ENCODE data around the gene FTO.

DNA sequence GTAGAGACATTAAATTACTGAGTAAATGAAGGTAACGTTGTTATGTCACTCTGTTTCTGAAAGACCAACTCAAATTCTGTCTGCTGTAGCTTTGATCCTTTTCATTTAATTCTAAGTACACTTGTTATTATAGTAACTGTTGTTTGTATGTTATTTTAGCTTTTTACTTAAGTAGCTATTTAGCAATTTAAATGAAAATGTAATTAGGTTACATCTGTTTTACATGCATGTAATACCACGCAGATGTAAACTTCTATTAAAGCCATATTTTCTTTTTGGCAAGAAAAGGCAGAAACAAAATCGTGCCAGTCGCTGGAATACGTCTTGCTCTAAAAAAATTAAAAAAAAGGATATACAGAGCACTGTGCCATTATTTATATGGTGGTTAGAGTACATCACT lies 282.8 kb downstream of the FTO start:
- TF ChIP-seq, protein P1, sequence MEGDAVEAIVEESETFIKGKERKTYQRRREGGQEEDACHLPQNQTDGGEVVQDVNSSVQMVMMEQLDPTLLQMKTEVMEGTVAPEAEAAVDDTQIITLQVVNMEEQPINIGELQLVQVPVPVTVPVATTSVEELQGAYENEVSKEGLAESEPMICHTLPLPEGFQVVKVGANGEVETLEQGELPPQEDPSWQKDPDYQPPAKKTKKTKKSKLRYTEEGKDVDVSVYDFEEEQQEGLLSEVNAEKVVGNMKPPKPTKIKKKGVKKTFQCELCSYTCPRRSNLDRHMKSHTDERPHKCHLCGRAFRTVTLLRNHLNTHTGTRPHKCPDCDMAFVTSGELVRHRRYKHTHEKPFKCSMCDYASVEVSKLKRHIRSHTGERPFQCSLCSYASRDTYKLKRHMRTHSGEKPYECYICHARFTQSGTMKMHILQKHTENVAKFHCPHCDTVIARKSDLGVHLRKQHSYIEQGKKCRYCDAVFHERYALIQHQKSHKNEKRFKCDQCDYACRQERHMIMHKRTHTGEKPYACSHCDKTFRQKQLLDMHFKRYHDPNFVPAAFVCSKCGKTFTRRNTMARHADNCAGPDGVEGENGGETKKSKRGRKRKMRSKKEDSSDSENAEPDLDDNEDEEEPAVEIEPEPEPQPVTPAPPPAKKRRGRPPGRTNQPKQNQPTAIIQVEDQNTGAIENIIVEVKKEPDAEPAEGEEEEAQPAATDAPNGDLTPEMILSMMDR (conservative IDR thresholded peaks at IDR 0.05 in 1 of 2, IDR thresholded peaks at IDR 0.05 in 1 of 2; ENCODE audit: extremely low read depth in 1 of 2, insufficient read depth in 1 of 2, low read depth in 1 of 2, low read length in 2 of 2): no peak
- no peak for TF ChIP-seq EZH2 (IDR thresholded peaks at IDR 0.05; ENCODE audit: borderline replicate concordance, low read length)

Measured in mammary epithelial cell (primary cell).